ENCODE data around the gene CHMP1B.

DNA sequence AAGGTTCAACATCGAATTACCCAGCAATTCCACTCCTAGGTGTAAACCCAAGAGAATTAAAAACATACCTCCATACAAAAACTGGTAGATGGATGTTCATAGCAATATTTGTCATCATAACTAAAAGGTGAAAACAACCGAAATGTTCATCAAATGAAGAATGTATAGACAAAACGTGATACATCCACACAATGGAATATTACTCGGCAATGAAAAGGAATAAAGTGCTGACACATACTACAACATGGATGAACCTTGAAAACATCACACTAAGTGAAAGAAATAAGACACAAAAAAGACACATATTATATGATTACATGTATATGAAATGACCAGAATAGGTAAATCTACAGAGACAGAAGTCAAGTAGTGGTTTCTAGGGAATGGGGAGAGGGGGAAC is 20.6 kb upstream of the CHMP1B start:
- TF ChIP-seq, protein P1, sequence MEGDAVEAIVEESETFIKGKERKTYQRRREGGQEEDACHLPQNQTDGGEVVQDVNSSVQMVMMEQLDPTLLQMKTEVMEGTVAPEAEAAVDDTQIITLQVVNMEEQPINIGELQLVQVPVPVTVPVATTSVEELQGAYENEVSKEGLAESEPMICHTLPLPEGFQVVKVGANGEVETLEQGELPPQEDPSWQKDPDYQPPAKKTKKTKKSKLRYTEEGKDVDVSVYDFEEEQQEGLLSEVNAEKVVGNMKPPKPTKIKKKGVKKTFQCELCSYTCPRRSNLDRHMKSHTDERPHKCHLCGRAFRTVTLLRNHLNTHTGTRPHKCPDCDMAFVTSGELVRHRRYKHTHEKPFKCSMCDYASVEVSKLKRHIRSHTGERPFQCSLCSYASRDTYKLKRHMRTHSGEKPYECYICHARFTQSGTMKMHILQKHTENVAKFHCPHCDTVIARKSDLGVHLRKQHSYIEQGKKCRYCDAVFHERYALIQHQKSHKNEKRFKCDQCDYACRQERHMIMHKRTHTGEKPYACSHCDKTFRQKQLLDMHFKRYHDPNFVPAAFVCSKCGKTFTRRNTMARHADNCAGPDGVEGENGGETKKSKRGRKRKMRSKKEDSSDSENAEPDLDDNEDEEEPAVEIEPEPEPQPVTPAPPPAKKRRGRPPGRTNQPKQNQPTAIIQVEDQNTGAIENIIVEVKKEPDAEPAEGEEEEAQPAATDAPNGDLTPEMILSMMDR (IDR thresholded peaks at IDR 0.05; ENCODE audit: poor library complexity, severe bottlenecking): no peak
- TF ChIP-seq POLR2AphosphoS5 (IDR thresholded peaks at IDR 0.05) (no peak), EZH2 (IDR thresholded peaks at IDR 0.05; ENCODE audit: borderline replicate concordance, insufficient read depth, low read length, poor library complexity, severe bottlenecking) (no peak), SMC3 (conservative IDR thresholded peaks at IDR 0.05; ENCODE audit: poor library complexity) (no peak), EP300 (conservative IDR thresholded peaks at IDR 0.05; ENCODE audit: poor library complexity, severe bottlenecking) (no peak), RAD21 (conservative IDR thresholded peaks at IDR 0.05) (no peak), TAF1 (IDR thresholded peaks at IDR 0.05; ENCODE audit: low read depth) (no peak), MXI1 (conservative IDR thresholded peaks at IDR 0.05; ENCODE audit: poor library complexity, severe bottlenecking) (no peak)
- TF ChIP-seq, protein P2, sequence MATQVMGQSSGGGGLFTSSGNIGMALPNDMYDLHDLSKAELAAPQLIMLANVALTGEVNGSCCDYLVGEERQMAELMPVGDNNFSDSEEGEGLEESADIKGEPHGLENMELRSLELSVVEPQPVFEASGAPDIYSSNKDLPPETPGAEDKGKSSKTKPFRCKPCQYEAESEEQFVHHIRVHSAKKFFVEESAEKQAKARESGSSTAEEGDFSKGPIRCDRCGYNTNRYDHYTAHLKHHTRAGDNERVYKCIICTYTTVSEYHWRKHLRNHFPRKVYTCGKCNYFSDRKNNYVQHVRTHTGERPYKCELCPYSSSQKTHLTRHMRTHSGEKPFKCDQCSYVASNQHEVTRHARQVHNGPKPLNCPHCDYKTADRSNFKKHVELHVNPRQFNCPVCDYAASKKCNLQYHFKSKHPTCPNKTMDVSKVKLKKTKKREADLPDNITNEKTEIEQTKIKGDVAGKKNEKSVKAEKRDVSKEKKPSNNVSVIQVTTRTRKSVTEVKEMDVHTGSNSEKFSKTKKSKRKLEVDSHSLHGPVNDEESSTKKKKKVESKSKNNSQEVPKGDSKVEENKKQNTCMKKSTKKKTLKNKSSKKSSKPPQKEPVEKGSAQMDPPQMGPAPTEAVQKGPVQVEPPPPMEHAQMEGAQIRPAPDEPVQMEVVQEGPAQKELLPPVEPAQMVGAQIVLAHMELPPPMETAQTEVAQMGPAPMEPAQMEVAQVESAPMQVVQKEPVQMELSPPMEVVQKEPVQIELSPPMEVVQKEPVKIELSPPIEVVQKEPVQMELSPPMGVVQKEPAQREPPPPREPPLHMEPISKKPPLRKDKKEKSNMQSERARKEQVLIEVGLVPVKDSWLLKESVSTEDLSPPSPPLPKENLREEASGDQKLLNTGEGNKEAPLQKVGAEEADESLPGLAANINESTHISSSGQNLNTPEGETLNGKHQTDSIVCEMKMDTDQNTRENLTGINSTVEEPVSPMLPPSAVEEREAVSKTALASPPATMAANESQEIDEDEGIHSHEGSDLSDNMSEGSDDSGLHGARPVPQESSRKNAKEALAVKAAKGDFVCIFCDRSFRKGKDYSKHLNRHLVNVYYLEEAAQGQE (IDR thresholded peaks at IDR 0.05; ENCODE audit: borderline replicate concordance): no peak
